Vagina (tissue), 2 donors: ENCODE results near the gene GGCT.

ENCODE experiments used
- POLR2A ChIP-seq, 2 donors: fragments of 450-650 bp; IDR thresholded peaks; one replicate each; pipeline ENCODE4 v1.6.1; 2017; ENCODE audit warnings: antibody characterized with exemption in 2 of 2, mild to moderate bottlenecking in 2 of 2, moderate library complexity in 2 of 2
- POLR2AphosphoS5 ChIP-seq, 2 donors: sonication (generic); formaldehyde crosslinking; IDR thresholded peaks; one replicate each; pipeline ENCODE4 v1.9.0; 2017; ENCODE audit warnings: antibody characterized with exemption in 2 of 2, mild to moderate bottlenecking in 2 of 2, low read depth in 1 of 2; ENCODE audit not compliant: insufficient read depth in 1 of 2
- TF ChIP-seq, protein P1 (sequence below), 3 experiments: fragments of 450-650 bp in 2 of 3; fragments of 200-600 bp in 1 of 3; sonication (generic) in 1 of 3; IDR thresholded peaks; one replicate each; pipeline ENCODE4 v1.5.1; 2017 to 2019; ENCODE audit warnings: antibody characterized with exemption in 3 of 3, mild to moderate bottlenecking in 2 of 3, moderate library complexity in 2 of 3

DNA sequence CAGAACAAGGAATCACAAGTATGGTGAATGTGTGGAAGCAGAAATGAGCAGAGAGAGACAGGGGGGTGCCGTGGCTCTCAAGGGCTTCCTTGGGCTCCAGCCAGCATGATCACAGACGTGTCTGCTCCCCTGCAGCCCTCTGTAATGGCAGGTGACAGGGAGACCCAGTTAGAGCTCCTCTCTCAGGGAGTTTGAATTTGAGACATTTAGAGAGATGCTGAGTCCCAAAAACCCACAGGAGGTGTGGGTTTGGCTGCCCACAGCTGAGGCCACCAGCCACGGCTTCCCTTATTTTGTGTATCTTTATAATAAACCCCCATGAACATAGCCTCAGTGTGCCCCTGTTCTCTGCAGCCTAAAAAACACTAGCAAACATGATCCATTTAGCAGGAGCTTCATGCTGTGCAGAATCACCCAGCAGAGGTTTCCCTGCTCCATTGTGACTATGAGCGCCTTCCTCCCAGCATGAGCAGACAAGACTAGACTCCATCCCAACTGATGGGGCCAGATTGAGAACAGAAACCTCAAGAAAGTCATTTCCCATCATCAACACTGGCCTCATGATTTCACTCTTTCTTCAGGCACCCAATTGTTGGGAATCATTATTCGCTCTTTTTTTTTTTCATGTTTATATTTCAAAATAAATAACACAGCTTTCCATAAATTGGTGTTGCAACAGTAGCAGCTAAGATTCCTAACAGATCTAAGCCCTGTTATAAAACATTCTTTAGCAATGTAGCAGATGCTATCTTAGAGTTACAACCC, 39.4 kb downstream of the GGCT start:
- TF ChIP-seq, protein P1, sequence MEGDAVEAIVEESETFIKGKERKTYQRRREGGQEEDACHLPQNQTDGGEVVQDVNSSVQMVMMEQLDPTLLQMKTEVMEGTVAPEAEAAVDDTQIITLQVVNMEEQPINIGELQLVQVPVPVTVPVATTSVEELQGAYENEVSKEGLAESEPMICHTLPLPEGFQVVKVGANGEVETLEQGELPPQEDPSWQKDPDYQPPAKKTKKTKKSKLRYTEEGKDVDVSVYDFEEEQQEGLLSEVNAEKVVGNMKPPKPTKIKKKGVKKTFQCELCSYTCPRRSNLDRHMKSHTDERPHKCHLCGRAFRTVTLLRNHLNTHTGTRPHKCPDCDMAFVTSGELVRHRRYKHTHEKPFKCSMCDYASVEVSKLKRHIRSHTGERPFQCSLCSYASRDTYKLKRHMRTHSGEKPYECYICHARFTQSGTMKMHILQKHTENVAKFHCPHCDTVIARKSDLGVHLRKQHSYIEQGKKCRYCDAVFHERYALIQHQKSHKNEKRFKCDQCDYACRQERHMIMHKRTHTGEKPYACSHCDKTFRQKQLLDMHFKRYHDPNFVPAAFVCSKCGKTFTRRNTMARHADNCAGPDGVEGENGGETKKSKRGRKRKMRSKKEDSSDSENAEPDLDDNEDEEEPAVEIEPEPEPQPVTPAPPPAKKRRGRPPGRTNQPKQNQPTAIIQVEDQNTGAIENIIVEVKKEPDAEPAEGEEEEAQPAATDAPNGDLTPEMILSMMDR (IDR thresholded peaks at IDR 0.05) = no peak
- TF ChIP-seq POLR2AphosphoS5 (IDR thresholded peaks at IDR 0.05; ENCODE audit: insufficient read depth in 1 of 2, low read depth in 1 of 2) = no peak
- TF ChIP-seq POLR2A (IDR thresholded peaks at IDR 0.05) = no peak
